ENCODE measurements around the gene CMSS1.

Gene CMSS1

GRCh38 chr3:100127792-100128191, 310.1 kb downstream of the CMSS1 start:
- no peak overlapping the region for H3K4me2 ChIP-seq (ENCODE audit: low read length)
- no peaks in the 10 kb centered on the region for H3K36me3 ChIP-seq (ENCODE audit: insufficient read depth, low read length)
- no peaks in the 10 kb centered on the region for H3K9me3 ChIP-seq (ENCODE audit: low read length)
- no peak overlapping the region for H3K9ac ChIP-seq (ENCODE audit: low read length)
- no peaks in the 10 kb centered on the region for H3K79me2 ChIP-seq (ENCODE audit: insufficient read depth, low read length)
- no peaks in the 10 kb centered on the region for H4K20me1 ChIP-seq (ENCODE audit: insufficient read depth, low read length)
- H3K4me1 ChIP-seq (ENCODE audit: insufficient read depth, low read length, severe bottlenecking) = no peaks in the 10 kb centered on the region
- no peaks in the 10 kb centered on the region for H3K27me3 ChIP-seq (ENCODE audit: insufficient read depth, low read length)
- no peak for TF ChIP-seq EZH2 (IDR thresholded peaks at IDR 0.05; ENCODE audit: borderline replicate concordance, low read length)
- no peak for TF ChIP-seq CTCF (IDR thresholded peaks at IDR 0.05; ENCODE audit: low read length)
- no peak overlapping the region for H3K4me3 ChIP-seq (ENCODE audit: low read depth, low read length, poor library complexity, severe bottlenecking)
- no peak overlapping the region for H3K27ac ChIP-seq (ENCODE audit: low read depth, low read length, poor library complexity, severe bottlenecking)
- no peaks in the 10 kb centered on the region for H3K9me2 ChIP-seq (ENCODE audit: low read depth, low read length)
- H3F3A ChIP-seq (ENCODE audit: insufficient read depth, low read length) = no peaks in the 10 kb centered on the region
- no peak overlapping the region for H2AFZ ChIP-seq (ENCODE audit: low read length)

GRCh38 chr3:100128565-100128964, 310.9 kb downstream of the CMSS1 start:
- no peak overlapping the region for H3K4me2 ChIP-seq (ENCODE audit: low read length)
- no peaks in the 10 kb centered on the region for H3K79me2 ChIP-seq (ENCODE audit: insufficient read depth, low read length)
- no peaks in the 10 kb centered on the region for H3K4me1 ChIP-seq (ENCODE audit: insufficient read depth, low read length, severe bottlenecking)
- H3K4me3 ChIP-seq (ENCODE audit: low read depth, low read length, poor library complexity, severe bottlenecking) = no peak overlapping the region
- no peak overlapping the region for H3K9ac ChIP-seq (ENCODE audit: low read length)
- H3K9me2 ChIP-seq (ENCODE audit: low read depth, low read length) = no peaks in the 10 kb centered on the region
- H4K20me1 ChIP-seq (ENCODE audit: insufficient read depth, low read length) = no peaks in the 10 kb centered on the region
- no peaks in the 10 kb centered on the region for H3K36me3 ChIP-seq (ENCODE audit: insufficient read depth, low read length)
- no peaks in the 10 kb centered on the region for H3K27me3 ChIP-seq (ENCODE audit: insufficient read depth, low read length)
- no peaks in the 10 kb centered on the region for H3K9me3 ChIP-seq (ENCODE audit: low read length)
- no peak for TF ChIP-seq EZH2 (IDR thresholded peaks at IDR 0.05; ENCODE audit: borderline replicate concordance, low read length)
- no peak for TF ChIP-seq CTCF (IDR thresholded peaks at IDR 0.05; ENCODE audit: low read length)
- no peak overlapping the region for H2AFZ ChIP-seq (ENCODE audit: low read length)
- H3F3A ChIP-seq (ENCODE audit: insufficient read depth, low read length) = no peaks in the 10 kb centered on the region
- H3K27ac ChIP-seq (ENCODE audit: low read depth, low read length, poor library complexity, severe bottlenecking) = no peak overlapping the region

GRCh38 chr3:100129941-100130340, 312.3 kb downstream of the CMSS1 start:
- Histone ChIP-seq H3K79me2 (ENCODE audit: insufficient read depth, low read length) (no peaks in the 10 kb centered on the region), H4K20me1 (ENCODE audit: insufficient read depth, low read length) (no peaks in the 10 kb centered on the region), H3K4me2 (ENCODE audit: low read length) (no peak overlapping the region), H3K36me3 (ENCODE audit: insufficient read depth, low read length) (no peaks in the 10 kb centered on the region), H3K9me2 (ENCODE audit: low read depth, low read length) (no peaks in the 10 kb centered on the region), H3K4me3 (ENCODE audit: low read depth, low read length, poor library complexity, severe bottlenecking) (no peak overlapping the region), H2AFZ (ENCODE audit: low read length) (no peak overlapping the region), H3F3A (ENCODE audit: insufficient read depth, low read length) (no peaks in the 10 kb centered on the region), H3K9ac (ENCODE audit: low read length) (no peak overlapping the region), H3K27me3 (ENCODE audit: insufficient read depth, low read length) (no peaks in the 10 kb centered on the region), H3K9me3 (ENCODE audit: low read length) (no peaks in the 10 kb centered on the region), H3K4me1 (ENCODE audit: insufficient read depth, low read length, severe bottlenecking) (no peaks in the 10 kb centered on the region), H3K27ac (ENCODE audit: low read depth, low read length, poor library complexity, severe bottlenecking) (no peak overlapping the region)
- no peak for TF ChIP-seq EZH2 (IDR thresholded peaks at IDR 0.05; ENCODE audit: borderline replicate concordance, low read length)
- no peak for TF ChIP-seq CTCF (IDR thresholded peaks at IDR 0.05; ENCODE audit: low read length)

Measured in OCI-LY1 (cell line).